ENCODE data around the gene TRAPPC8.

- TF ChIP-seq POLR2A (IDR thresholded peaks at IDR 0.05; ENCODE audit: low read depth, low read length) (no peak), POLR2AphosphoS5 (IDR thresholded peaks at IDR 0.05; ENCODE audit: low read depth, low read length) (no peak), TAF1 (IDR thresholded peaks at IDR 0.05; ENCODE audit: borderline replicate concordance, low read depth, low read length) (no peak)
These were observed 62.6 kb downstream of the TRAPPC8 start for GRCh38 chr18:31880186-31880898.
